ENCODE results near the gene TMEM132A. TPM values are rescaled to one million over a fixed set of nuclear protein-coding genes. Genes with fewer than 3 reads are reported as not detected.
"Not testable (repeated sequence)": the region's sequence is repeated elsewhere in the genome, so short reads cannot be mapped to it uniquely, and the experiment has no call there.

TMEM132A gene
- total RNA-seq, 2 experiments from 2014 or later, result 0.52 to 0.93 TPM

DNA sequence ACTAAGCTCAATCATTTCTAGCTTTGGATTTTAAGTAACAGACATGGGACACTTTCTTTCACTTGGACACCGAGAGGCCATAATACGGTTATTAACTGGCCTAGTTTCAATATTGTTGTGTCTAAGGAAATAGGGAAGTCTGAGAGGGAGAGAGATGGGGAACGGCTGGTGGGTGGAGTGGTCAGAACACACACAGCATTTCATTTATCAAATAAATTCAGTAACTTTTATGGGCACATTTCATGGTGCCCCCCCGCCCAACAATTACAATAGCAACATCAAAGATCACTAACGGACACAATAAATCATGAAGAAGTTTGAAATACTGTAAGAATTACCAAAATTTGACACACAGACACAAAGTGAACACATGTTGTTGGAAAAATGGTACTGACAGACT is 28.6 kb upstream of the TMEM132A start:
- H3K27me3 Mint-ChIP-seq, result no peaks in the 10 kb centered on the region
- DNase-seq (no peak), ATAC-seq (no peak)
- no peaks in the 10 kb centered on the region for H3K9me3 Mint-ChIP-seq (ENCODE audit: low read depth)
- H3K36me3 Mint-ChIP-seq, result peaks cover 59% of the 10 kb centered on the region
- H3K4me3 Mint-ChIP-seq, result no peak overlapping the region
- H3K4me1 Mint-ChIP-seq, result no peaks in the 10 kb centered on the region
- H3K27ac Mint-ChIP-seq, result no peak overlapping the region
- CTCF ChIA-PET, result interaction anchor here (1.3 to 13.0 kb wide), 5 partner anchors 8 to 120 kb away, joined by 5 to 230 read pairs (median 8); partner anchors contain the start of genes PRPF19 and TMEM109

DNA sequence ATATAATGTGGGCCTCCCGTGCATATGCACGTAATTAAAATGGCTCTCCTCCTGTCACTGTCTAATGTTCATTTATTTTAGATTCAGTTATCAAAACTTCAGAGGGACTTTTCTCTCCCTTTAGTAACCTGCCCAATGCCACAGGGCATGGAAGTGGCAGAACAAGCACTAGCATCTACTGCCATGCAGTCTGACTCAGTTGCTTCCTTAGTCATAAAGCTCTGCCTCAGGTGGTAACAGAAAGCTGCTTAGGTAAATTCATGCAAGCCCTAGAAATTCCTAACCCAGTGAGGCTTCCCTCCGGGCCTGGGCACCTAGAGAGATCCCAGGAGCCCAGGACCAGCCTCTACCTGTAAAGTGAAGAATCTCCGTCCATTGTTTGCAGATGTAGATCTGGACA is 26.8 kb upstream of the TMEM132A start:
- no peaks in the 10 kb centered on the region for H3K4me1 Mint-ChIP-seq
- H3K36me3 Mint-ChIP-seq, result peaks cover 59% of the 10 kb centered on the region
- ATAC-seq (no peak), DNase-seq (no peak)
- no peaks in the 10 kb centered on the region for H3K27me3 Mint-ChIP-seq
- CTCF ChIA-PET, result interaction anchor here (1.0 to 13.0 kb wide), 4 partner anchors 10 to 64 kb away, joined by 3 to 230 read pairs (median 24); partner anchors contain the start of gene TMEM109
- no peaks in the 10 kb centered on the region for H3K9me3 Mint-ChIP-seq (ENCODE audit: low read depth)
- no peak overlapping the region for H3K4me3 Mint-ChIP-seq
- H3K27ac Mint-ChIP-seq, result no peak overlapping the region

DNA sequence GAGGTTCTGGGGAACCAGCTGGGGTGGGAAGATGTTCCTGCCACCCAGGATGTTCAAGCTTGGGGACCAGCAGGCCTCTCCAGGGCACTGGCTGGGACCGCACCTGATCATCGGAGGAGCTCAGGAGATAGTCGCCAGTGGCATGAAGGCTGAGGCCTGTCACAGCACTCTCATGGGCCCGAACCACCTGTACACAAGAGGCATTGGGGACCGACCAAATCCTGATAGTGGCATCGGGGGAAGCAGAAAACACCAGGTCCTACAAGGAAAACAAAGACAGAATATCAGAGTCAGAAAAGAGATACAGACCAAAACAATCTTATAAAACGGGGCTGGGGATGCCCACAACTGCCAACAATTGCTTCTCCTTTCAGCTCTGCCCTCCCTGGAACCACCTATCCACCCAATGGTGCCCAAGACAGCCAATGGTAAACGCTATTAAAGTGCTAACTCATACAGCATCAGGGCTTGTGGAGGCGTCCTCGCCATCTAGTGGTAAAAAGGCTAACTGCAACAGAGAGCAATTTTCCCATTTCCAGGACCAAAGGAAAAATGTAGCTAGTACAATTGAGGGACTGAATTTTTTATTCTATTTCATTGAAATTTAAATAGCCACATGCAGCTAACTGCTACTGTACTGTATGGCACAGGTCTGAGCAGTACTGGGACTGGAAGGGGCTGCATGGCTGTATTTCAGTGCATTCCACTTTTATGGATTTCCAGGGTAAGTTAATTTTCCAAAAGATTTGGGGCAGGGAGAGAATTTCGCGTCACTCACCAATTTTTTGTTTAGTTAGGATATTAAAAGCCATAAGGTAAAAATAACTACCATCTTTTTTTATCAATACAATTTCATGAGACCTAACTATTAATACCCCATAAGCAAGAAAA is 25.0 kb upstream of the TMEM132A start:
- DNase-seq, result no peak
- CTCF ChIA-PET, result interaction anchor here (0.7 to 13.0 kb wide), 21 partner anchors 8 to 487 kb away, joined by 3 to 230 read pairs (median 4); partner anchors contain the start of genes TMEM109 and ZP1

DNA sequence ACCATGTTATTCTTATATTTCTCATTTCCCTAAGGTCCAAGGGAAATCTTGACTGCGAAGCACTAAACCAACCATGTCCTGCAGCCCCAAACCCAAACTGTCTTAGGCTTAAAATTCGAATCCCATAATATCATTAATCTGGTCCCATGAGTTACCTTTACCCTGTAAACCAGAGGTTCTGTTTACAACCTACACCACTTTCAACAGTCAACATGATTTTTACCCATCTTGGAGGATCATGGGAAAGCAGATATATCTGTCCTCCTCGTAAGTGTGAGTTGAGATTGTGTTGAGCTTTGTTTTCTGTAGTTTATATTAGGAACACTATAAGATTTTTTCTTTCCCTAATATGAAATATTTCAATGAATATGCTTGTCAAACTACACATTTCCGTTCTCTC is 24.3 kb upstream of the TMEM132A start:
- H3K27ac Mint-ChIP-seq, result no peak overlapping the region
- H3K9me3 Mint-ChIP-seq (ENCODE audit: low read depth), result no peaks in the 10 kb centered on the region
- peaks cover 58% of the 10 kb centered on the region for H3K36me3 Mint-ChIP-seq
- no peak overlapping the region for H3K4me3 Mint-ChIP-seq
- H3K27me3 Mint-ChIP-seq, result no peaks in the 10 kb centered on the region
- no peak for DNase-seq
- CTCF ChIA-PET, result interaction anchor here (1.0 to 13.0 kb wide), 17 partner anchors 8 to 428 kb away, joined by 3 to 230 read pairs (median 4); partner anchors contain the start of genes TMEM109 and ZP1
- no peak for ATAC-seq
- peaks cover 18% of the 10 kb centered on the region for H3K4me1 Mint-ChIP-seq

More for the DNA sequence above, 25.0 kb upstream of the TMEM132A start:
- Mint-ChIP-seq H3K4me3 (no peak overlapping the region), H3K27ac (peak overlapping the region; percentile 33), H3K36me3 (peaks cover 61% of the 10 kb centered on the region), H3K9me3 (ENCODE audit: low read depth) (no peaks in the 10 kb centered on the region), H3K4me1 (peaks cover 13% of the 10 kb centered on the region), H3K27me3 (no peaks in the 10 kb centered on the region)
- peak; percentile 76 for ATAC-seq

DNA sequence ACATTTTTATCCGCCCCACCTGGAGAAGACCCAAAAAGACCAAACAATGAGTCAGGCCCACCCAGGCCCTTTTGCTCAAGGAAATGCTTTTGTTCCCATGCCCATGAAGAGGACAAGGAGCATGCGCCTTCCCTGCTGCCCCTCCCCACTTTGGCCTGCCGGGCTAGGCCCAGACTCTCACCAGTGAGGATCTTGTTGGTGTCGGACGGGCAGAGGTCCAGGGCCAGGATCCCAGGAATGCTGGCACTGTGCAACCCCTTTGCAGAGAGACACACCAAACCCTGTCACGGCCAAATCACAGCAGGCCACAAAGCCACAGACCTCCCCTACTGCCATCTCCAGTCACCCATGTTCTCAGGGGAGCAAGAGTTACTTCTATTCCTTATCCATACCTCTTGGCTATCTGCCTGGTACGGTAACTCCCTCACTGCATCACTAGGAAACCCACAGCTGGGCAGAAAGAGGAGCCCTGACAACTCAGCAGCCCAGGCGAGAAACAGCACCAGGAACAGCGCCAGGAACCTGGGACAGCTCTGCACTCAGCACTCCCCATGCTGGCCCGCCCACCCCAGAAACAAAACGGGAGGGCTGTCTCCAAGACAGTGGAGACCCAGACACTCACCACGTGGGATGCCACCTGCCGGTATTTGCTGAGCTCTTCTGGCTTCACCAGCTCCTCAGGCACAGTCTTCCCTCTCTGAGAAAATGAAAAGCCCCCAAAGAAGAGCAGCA is 23.4 kb upstream of the TMEM132A start:
- no peak overlapping the region for H3K27ac Mint-ChIP-seq
- DNase-seq, result no peak
- H3K4me1 Mint-ChIP-seq, result peaks cover 25% of the 10 kb centered on the region
- ATAC-seq, result no peak
- peaks cover 51% of the 10 kb centered on the region for H3K36me3 Mint-ChIP-seq
- CTCF ChIA-PET, result interaction anchor here (1.2 to 13.0 kb wide), 9 partner anchors 11 to 129 kb away, joined by 3 to 230 read pairs (median 7); partner anchors contain the start of gene TMEM109
- no peak overlapping the region for H3K4me3 Mint-ChIP-seq
- no peaks in the 10 kb centered on the region for H3K9me3 Mint-ChIP-seq (ENCODE audit: low read depth)
- no peaks in the 10 kb centered on the region for H3K27me3 Mint-ChIP-seq

DNA sequence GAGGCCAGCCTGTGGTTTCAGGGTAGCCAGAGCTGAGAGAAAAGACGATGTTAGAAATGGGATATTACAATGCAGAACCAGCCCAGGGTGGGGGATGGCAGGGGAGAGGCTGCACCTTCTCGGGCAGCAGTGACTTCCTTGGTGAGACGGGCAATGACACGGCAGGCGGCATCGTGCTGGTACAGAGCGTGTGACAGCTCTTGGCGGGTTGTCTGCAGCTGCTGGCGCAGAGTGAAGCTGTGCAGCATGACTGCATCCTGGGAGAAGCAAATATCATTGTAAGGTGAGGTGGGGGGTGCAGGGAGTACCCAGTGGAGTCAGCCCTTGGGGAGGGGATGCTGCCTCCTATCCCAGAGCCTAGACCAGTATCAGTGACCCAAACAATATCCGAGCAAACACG is 21.6 kb upstream of the TMEM132A start:
- Mint-ChIP-seq H3K27me3 (no peaks in the 10 kb centered on the region), H3K36me3 (peaks cover 37% of the 10 kb centered on the region), H3K27ac (no peak overlapping the region), H3K9me3 (ENCODE audit: low read depth) (no peaks in the 10 kb centered on the region), H3K4me3 (no peak overlapping the region), H3K4me1 (peaks cover 33% of the 10 kb centered on the region)
- DNase-seq, result no peak
- CTCF ChIA-PET, result interaction anchor here (4.0 to 13.0 kb wide), 4 partner anchors 11 to 69 kb away, joined by 26 to 230 read pairs (median 32); partner anchors contain the start of gene TMEM109
- ATAC-seq, result no peak

DNA sequence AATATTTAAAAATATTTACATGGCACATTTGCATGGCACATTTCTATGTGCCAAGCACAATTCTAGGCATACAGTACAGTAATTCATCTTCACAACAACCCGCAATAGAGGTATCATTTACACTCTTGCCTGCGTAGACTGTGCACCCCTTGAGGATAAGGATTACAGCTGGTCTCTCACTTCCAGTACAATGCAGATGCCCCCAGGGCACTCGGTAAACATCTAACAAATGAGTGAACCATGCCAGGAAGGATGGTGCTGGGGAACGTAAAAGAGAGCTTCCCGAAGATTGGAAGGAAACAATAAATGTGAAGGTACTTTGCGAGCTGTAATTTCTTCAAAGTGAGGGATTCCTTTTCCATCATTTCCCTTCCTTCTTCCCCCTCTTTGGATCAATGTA is 19.2 kb upstream of the TMEM132A start:
- peak overlapping the region; percentile 78 for H3K4me3 Mint-ChIP-seq
- peaks cover 33% of the 10 kb centered on the region for H3K4me1 Mint-ChIP-seq
- DNase-seq (no peak), ATAC-seq (no peak)
- CTCF ChIA-PET, result interaction anchor here (1.3 to 13.0 kb wide), 9 partner anchors 9 to 71 kb away, joined by 3 to 230 read pairs (median 6); partner anchors contain the start of gene TMEM109
- H3K9me3 Mint-ChIP-seq (ENCODE audit: low read depth), result no peaks in the 10 kb centered on the region
- peak overlapping the region; percentile 92 for H3K27ac Mint-ChIP-seq
- H3K36me3 Mint-ChIP-seq, result peaks cover 23% of the 10 kb centered on the region
- H3K27me3 Mint-ChIP-seq, result peaks cover 11% of the 10 kb centered on the region

DNA sequence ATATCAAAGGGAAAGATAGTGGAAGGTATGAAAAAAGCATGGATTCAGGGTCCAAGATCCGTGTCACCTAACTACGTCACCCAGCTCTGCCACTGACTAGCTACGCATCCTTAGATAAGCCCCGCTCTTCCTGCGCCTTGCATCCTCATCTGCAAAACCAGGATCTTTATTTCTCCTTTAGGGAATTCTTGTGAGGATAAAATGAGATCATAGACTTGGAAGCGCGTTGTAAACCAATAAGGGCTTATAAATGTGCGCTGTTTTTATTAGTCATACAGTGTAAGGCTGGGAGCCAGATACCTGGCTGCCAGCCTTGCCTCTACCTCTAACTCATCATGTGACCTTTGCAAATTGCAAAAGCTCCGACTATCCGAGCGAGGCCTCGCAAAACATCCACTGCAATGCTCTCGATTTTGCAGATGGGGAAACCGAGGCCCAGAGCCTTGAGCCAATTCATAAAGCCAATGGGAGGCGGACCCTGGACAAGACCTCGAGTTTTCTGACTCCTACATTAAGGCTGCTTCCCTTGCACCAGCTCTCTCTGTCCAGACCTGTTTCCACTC is 18.6 kb upstream of the TMEM132A start:
- no peaks in the 10 kb centered on the region for H3K9me3 Mint-ChIP-seq (ENCODE audit: low read depth)
- CTCF ChIA-PET, result interaction anchor here (0.6 to 13.0 kb wide), 11 partner anchors 8 to 155 kb away, joined by 3 to 230 read pairs (median 4); partner anchors contain the start of gene TMEM109
- peak overlapping the region; percentile 78 for H3K4me3 Mint-ChIP-seq
- H3K4me1 Mint-ChIP-seq, result peaks cover 33% of the 10 kb centered on the region
- DNase-seq (no peak), ATAC-seq (no peak)
- peaks cover 11% of the 10 kb centered on the region for H3K27me3 Mint-ChIP-seq
- peaks cover 19% of the 10 kb centered on the region for H3K36me3 Mint-ChIP-seq
- peak overlapping the region; percentile 92 for H3K27ac Mint-ChIP-seq

DNA sequence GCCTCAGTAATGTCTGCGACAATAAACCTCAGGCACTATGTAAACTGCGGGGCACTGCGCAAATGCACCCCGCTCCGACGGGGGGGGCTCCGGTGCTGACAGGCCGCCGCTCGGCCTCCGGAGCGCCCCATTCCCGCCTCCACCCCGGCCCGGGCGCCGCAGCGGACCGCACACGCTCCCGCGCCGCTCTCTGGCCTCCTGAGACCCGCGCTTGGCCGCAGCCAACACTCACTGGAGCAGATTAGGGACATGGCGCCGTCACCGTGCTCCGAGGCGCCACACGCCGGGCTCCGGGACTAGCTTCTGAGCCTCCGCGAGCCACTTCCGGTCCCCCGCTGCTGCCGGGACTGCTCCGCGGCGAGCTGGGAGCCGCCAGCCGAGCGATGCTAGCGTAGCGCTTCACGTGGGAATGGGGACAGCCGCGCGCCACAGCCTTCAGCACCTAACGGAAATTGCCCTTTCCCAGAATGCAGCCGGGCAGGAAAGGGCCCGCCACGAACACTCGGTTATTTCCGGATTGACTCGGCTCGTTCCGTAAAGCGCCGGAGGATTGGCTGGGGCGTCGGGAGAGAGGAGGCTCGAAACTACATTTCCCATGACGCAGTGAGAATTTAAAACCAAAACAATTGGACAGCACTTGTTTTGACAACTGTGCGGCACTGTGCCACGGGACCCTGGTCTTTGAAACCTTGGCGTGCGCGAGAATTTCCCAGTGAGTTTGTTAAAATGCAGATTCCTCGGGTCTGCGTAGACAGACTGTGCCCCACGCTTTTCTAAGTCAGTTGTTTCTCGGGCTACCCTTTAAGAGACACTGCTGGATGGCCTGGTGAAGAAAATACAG is 17.9 kb upstream of the TMEM132A start, which contains the start of gene PRPF19:
Gene PRPF19 (minus strand): TSS at position 454 of the 841 bp plus-strand sequence. CDS start 203 bp downstream, at position 251.
- CTCF ChIA-PET, result interaction anchor here (0.6 to 13.0 kb wide), 10 partner anchors 7 to 155 kb away, joined by 3 to 230 read pairs (median 5); partner anchors contain the start of gene TMEM109
- H3K27me3 Mint-ChIP-seq, result peaks cover 14% of the 10 kb centered on the region
- DNase-seq, result peak; percentile 99
- peak within 1 kb of the TSS; percentile 78 for H3K4me3 Mint-ChIP-seq
- H3K9me3 Mint-ChIP-seq (ENCODE audit: low read depth), result no peaks in the 10 kb centered on the region
- peak; percentile 96 for ATAC-seq
- H3K4me1 Mint-ChIP-seq, result peaks cover 35% of the 10 kb centered on the region
- peaks cover 15% of the 10 kb centered on the region for H3K36me3 Mint-ChIP-seq
- H3K27ac Mint-ChIP-seq, result peak within 1 kb of the TSS; percentile 92

DNA sequence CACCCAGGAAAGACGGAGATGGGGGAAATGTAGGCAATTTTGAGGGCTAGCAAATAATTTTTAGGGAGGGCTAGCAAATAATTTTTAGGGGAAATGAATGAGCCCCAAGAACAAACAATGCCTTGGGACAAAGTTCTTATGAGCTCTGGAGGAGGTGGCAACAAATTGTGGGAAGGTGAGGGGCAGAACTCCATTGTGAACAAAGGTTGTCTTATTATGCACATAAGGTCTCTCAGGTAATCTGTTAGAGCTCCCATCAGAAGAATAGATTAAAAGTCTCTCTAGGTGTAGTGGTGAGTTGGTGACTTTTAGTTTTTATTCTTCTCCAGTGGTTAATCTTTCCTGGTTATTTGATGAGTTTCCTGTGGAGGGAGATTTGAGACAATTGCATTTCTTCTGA is 15.5 kb upstream of the TMEM132A start:
- no peak overlapping the region for H3K27ac Mint-ChIP-seq
- peaks cover 17% of the 10 kb centered on the region for H3K27me3 Mint-ChIP-seq
- H3K9me3 Mint-ChIP-seq (ENCODE audit: low read depth), result no peaks in the 10 kb centered on the region
- no peak for ATAC-seq
- no peak for DNase-seq
- CTCF ChIA-PET, result no interaction called here
- peaks cover 3% of the 10 kb centered on the region for H3K36me3 Mint-ChIP-seq
- H3K4me1 Mint-ChIP-seq, result peaks cover 47% of the 10 kb centered on the region
- no peak overlapping the region for H3K4me3 Mint-ChIP-seq

DNA sequence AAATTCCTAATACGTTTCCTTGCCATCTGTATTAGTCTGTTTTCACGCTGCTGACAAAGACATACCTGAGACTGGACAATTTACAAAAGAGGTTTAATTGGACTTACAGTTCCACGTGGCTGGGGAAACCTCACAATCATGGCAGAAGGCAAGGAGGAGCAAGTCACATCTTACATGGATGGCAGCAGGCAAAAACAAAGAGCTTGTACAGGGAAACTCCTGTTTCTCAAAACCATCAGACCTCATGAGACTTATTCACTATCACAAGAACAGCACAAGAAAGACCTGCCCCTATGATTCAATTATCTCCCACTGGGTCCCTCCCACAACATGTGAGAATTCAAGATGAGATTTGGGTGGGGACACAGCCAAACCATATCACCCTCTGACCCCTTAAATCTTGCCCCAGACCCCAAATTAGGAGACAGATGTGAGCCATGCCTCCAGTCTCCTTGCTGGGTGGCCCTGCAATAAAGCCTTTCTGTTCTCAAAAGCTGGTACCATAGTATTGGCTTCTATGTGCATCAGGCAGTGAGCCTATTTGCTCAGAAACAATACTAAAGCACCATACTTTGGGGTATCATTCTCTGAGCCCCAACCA is 14.5 kb upstream of the TMEM132A start:
- CTCF ChIA-PET; H3K36me3 Mint-ChIP-seq; H3K9me3 Mint-ChIP-seq (ENCODE audit: low read depth); H3K27ac Mint-ChIP-seq; ATAC-seq; DNase-seq; H3K4me3 Mint-ChIP-seq: not testable (repeated sequence)
- Mint-ChIP-seq H3K27me3 (peaks cover 17% of the 10 kb centered on the region), H3K4me1 (peaks cover 40% of the 10 kb centered on the region)

DNA sequence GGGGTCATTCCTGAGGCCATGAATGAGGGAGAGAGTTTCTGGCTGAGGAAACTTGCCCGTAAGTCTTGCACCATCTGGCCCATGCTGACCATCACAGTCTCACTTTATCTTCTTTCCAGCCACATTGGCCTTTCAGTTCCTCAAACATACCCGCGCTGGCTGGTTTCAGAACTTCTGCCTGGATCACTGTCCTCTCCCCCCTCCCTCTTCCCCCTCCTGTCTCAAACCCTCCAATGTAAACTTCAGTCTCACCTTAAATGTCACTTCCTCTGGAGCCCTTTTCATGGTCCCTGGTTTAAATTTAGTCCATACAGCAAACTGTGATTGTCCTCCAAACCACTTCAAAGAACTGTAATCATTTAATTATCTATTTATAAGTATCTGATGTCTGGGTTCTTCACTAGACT is 14.0 kb upstream of the TMEM132A start:
- ATAC-seq (no peak), DNase-seq (no peak)
- Mint-ChIP-seq H3K27me3 (peaks cover 17% of the 10 kb centered on the region), H3K36me3 (peaks cover 2% of the 10 kb centered on the region), H3K27ac (no peak overlapping the region), H3K9me3 (ENCODE audit: low read depth) (no peaks in the 10 kb centered on the region), H3K4me1 (peaks cover 35% of the 10 kb centered on the region), H3K4me3 (no peak overlapping the region)
- CTCF ChIA-PET, result no interaction called here

Data from activated CD8-positive, alpha-beta memory T cell treated with anti-CD3 and anti-CD28 coated beads, Interleukin-2, amount 10 ng/mL, durations not matched to agents 7 days and 5 days (primary cell).